Articular chondrocyte of knee joint (primary cell): ENCODE measurements around the gene DENND2D. TPM values are rescaled to one million over a fixed set of nuclear protein-coding genes. Genes with fewer than 3 reads are reported as not detected.

Experiments
- small RNA-seq: library from RNA; depleted of rRNA; stranded (forward); fragments of <200 nt; gene quantifications from one replicate; pipeline ENCODE3, GENCODE V24; 2012
- total RNA-seq: library from RNA; depleted of rRNA; stranded (reverse); fragments of >200 nt; gene quantifications from 2 replicates; pipeline ENCODE4 v1.2.3, GENCODE V29; 2012

The DENND2D gene, protein sequence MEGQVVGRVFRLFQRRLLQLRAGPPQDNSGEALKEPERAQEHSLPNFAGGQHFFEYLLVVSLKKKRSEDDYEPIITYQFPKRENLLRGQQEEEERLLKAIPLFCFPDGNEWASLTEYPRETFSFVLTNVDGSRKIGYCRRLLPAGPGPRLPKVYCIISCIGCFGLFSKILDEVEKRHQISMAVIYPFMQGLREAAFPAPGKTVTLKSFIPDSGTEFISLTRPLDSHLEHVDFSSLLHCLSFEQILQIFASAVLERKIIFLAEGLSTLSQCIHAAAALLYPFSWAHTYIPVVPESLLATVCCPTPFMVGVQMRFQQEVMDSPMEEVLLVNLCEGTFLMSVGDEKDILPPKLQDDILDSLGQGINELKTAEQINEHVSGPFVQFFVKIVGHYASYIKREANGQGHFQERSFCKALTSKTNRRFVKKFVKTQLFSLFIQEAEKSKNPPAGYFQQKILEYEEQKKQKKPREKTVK
- total RNA-seq = 11.5 and 12.5 TPM in 2 replicates

DNA sequence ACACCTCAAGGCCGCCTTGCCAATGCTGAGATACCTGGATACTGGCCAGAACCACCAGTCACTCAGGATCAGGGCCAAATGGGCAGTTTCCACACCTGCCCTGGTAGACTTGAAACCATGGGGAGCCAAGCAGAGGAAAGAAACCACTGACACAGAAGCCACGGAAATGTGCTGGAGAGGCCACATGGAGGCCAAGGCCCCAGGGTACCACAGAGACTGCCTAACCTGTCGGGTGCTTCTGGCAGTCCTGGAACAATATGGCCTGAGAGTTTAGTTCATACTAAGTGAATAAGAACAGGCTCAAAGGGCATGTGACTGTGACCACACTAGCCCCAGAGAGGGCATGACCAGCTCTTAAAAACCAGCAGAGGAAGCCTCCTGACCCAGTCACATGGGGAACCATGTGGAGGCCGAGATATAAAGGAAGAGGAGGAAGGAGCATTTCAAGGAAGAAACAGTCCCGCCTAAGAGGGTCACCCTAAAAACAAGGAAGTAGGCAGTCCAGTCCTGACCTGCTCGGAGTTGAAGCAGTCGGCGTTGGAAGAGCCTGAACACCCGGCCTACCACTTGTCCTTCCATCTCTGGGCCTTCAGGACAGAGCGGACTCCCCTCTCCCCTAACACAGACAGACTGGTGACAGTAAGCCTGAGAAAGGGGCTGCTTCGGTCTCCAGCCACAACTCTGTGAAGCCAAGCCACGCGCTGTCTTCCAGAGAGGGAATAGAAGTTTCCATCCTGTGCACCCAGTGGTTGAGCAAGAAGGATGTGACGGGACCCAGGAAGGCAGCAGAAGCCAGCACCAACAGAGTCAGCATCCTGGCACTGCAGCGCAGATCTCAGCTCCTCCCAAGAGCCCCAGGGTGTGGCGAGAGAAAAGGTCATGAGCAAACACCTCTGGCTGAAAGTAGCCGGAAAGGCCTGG is at the start of gene DENND2D:
DENND2D (minus strand) TSS at position 766 of the 921 bp plus-strand sequence; CDS start at position 579, 187 bp downstream.

DNA sequence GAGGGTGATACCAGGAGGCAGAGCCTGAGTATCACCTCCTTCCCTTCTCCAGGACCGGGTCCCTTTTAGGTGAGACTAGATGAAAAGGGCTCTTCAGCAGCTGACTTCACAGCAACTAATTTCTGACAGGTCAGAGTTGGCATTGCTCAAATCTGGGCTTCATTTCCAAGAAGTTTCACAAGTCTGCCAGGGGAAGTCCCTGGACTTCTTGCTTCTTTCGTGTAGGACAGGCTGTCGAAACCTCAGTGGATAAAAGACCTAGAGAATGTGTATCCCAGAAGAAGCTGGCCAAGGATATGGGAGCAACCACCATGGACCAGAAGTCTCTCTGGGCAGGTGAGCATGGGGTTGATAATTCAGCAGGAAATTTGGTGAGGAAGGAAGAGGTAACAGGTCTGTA is 27.0 kb upstream of the DENND2D start, which contains the start of gene CHI3L2:
CHI3L2 (plus strand) TSS at position 280 of the 400 bp plus-strand sequence; CDS start at position 297, 17 bp downstream.

DNA sequence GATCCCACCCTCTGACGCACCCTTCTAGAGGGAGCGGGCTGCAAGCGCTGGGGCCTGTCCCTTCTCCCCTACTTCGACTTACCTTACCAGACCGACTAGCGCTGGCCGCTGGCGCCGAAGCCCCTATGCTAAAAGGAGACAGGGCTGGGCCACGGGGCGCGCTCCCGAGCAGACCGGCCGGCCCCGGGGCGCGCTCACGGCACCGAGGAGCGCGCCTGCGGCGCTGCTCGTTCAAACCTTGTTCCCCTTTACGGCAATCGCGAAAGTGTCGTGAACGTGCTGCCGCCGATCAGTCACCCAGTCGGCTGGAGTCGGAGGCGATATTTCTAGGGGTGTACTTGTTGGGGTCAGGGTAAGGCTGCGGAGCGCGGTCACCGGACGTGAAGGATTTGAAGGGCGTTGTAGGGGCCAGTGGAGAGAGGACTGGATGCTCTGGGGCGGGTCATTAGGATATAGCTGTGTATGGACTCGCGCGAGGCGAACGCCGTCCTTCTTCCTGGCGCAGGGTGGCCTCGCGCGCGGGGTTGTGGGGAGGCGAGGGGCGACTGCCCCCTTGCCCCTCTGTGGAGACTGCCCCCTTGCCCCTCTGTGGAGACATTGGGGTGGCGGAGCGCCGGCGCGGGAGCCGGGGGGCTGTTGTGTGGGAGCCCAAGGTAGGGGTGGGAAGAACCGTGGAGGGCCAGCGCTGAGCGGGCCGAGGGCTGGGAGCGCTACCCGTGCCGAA is 60.3 kb downstream of the DENND2D start, which contains the start of the genes CEPT1 and DRAM2:
CEPT1 (plus strand) TSS at position 268 of the 724 bp plus-strand sequence. CDS start 7,492 bp downstream, outside the sequence.
DRAM2 (minus strand) TSS at position 138 of the 724 bp plus-strand sequence. CDS start 8,539 bp downstream, outside the sequence.

Small RNA genes within 50 kb of the gene (small RNA-seq; reads per million reads assigned to genes)
- gene AL355816.1 = not detected

Other genes starting within 250 kb of the DENND2D start
- 15.5 and 19.7 TPM in 2 replicates for gene LRIF1, start 236.7 kb downstream of the DENND2D start, total RNA-seq
- gene DRAM2, start 60.6 kb downstream of the DENND2D start, total RNA-seq = 67.0 and 89.5 TPM in 2 replicates
- gene CEPT1, start 60.4 kb downstream of the DENND2D start, total RNA-seq = 59.6 and 79.4 TPM in 2 replicates
- 86.8 and 128 TPM in 2 replicates for gene CHI3L2, start 27.1 kb upstream of the DENND2D start, total RNA-seq
- gene CHIA, start 90.2 kb upstream of the DENND2D start, total RNA-seq = 0.13 TPM in 1 of 2 replicates, not detected in the other
- 0.52 and 0.76 TPM in 2 replicates for gene OVGP1, start 227.1 kb upstream of the DENND2D start, total RNA-seq
- 24.8 and 26.0 TPM in 2 replicates for gene WDR77, start 248.6 kb upstream of the DENND2D start, total RNA-seq
- gene ATP5PB, start 248.8 kb upstream of the DENND2D start, total RNA-seq = 342 and 364 TPM in 2 replicates